SK-N-SH treated with all-trans-retinoic acid at 6 μM for 48 hours (cell line): ENCODE results near the gene C12orf76.
"Not testable (repeated sequence)": the region's sequence is repeated elsewhere in the genome, so short reads cannot be mapped to it uniquely, and the experiment has no call there.

ENCODE experiments used
- ATAC-seq: fragments of 200-7000 bp; cut with Tn5 transposase; 3 replicates; pipeline ENCODE4 v1.9.1; 2020; ENCODE audit warnings: mild to moderate bottlenecking, moderate library complexity
- ARNTL ChIP-seq: fragments of 450-650 bp; formaldehyde crosslinking; IDR thresholded peaks from 2 replicates; pipeline ENCODE4 v1.5.0; 2020; ENCODE audit warnings: low read depth, mild to moderate bottlenecking, moderate library complexity, borderline replicate concordance
- BACH2 ChIP-seq: fragments of 250-450 bp; sonication (Bioruptor Pico); IDR thresholded peaks from 2 replicates; pipeline ENCODE4 v1.9.0; 2021; ENCODE audit warnings: mild to moderate bottlenecking, borderline replicate concordance
- CREB5 ChIP-seq: fragments of 250-450 bp; sonication (Bioruptor Pico); IDR thresholded peaks from 2 replicates; pipeline ENCODE4 v1.5.1; 2020; ENCODE audit warnings: low read depth, mild to moderate bottlenecking, moderate library complexity
- CSDC2 ChIP-seq: fragments of 250-450 bp; sonication (Bioruptor Pico); IDR thresholded peaks from 2 replicates; pipeline ENCODE4 v1.5.0; 2020; ENCODE audit warnings: mild to moderate bottlenecking, moderate library complexity
- GLIS3 ChIP-seq: fragments of 250-450 bp; sonication (Bioruptor Pico); IDR thresholded peaks from 2 replicates; pipeline ENCODE4 v1.5.0; 2020; ENCODE audit warnings: mild to moderate bottlenecking, moderate library complexity
- ISL1 ChIP-seq: fragments of 250-450 bp; sonication (Bioruptor Pico); IDR thresholded peaks from 2 replicates; pipeline ENCODE4 v2.1.2; 2022; ENCODE audit warnings: mild to moderate bottlenecking, moderate library complexity
- OSR1 ChIP-seq: fragments of 250-450 bp; sonication (Bioruptor Pico); IDR thresholded peaks from 2 replicates; pipeline ENCODE4 v1.8.0; 2022; ENCODE audit warnings: moderate library complexity, mild to moderate bottlenecking, inconsistent platforms
- PATZ1 ChIP-seq: fragments of 250-450 bp; sonication (Bioruptor Pico); IDR thresholded peaks from 2 replicates; pipeline ENCODE4 v1.8.0; 2020; ENCODE audit warnings: mild to moderate bottlenecking, moderate library complexity, borderline replicate concordance
- PPARA ChIP-seq: fragments of 250-450 bp; sonication (Bioruptor Pico); IDR thresholded peaks from 2 replicates; pipeline ENCODE4 v1.5.0; 2020; ENCODE audit warnings: mild to moderate bottlenecking, borderline replicate concordance
- SNAI2 ChIP-seq: fragments of 250-450 bp; sonication (Bioruptor Pico); IDR thresholded peaks from 2 replicates; pipeline ENCODE4 v1.5.0; 2020; ENCODE audit warnings: mild to moderate bottlenecking, moderate library complexity
- TCF4 ChIP-seq: fragments of 250-450 bp; sonication (Bioruptor Pico); IDR thresholded peaks from 2 replicates; pipeline ENCODE4 v1.8.0; 2021; ENCODE audit warnings: mild to moderate bottlenecking, moderate library complexity, borderline replicate concordance
- TOX ChIP-seq: fragments of 250-450 bp; sonication (Bioruptor Pico); IDR thresholded peaks from 2 replicates; pipeline ENCODE4 v1.8.0; 2021; ENCODE audit warnings: mild to moderate bottlenecking, moderate library complexity, borderline replicate concordance
- ZC3H10 ChIP-seq: fragments of 250-450 bp; sonication (Bioruptor Pico); IDR thresholded peaks from 2 replicates; pipeline ENCODE4 v1.5.1; 2021; ENCODE audit warnings: mild to moderate bottlenecking, moderate library complexity
- ZFP3 ChIP-seq: fragments of 250-450 bp; sonication (Bioruptor Pico); IDR thresholded peaks from 2 replicates; pipeline ENCODE4 v1.5.0; 2020; ENCODE audit warnings: mild to moderate bottlenecking, moderate library complexity
- ZFP30 ChIP-seq: fragments of 450-650 bp; formaldehyde crosslinking; IDR thresholded peaks from 2 replicates; pipeline ENCODE4 v1.5.0; 2022; ENCODE audit warnings: mild to moderate bottlenecking, moderate library complexity
- ZNF70 ChIP-seq: fragments of 450-650 bp; formaldehyde crosslinking; IDR thresholded peaks from 2 replicates; pipeline ENCODE4 v1.5.0; 2020; ENCODE audit warnings: mild to moderate bottlenecking, moderate library complexity
- TF ChIP-seq, protein P1 (sequence below): fragments of 250-450 bp; sonication (Bioruptor Pico); IDR thresholded peaks from 2 replicates; pipeline ENCODE4 v1.5.0; 2020; ENCODE audit warnings: mild to moderate bottlenecking, moderate library complexity
- TF ChIP-seq, protein P2 (sequence below): fragments of 250-450 bp; sonication (Bioruptor Pico); IDR thresholded peaks from 2 replicates; pipeline ENCODE4 v1.5.1; 2021; ENCODE audit warnings: mild to moderate bottlenecking, moderate library complexity

Gene C12orf76

DNA sequence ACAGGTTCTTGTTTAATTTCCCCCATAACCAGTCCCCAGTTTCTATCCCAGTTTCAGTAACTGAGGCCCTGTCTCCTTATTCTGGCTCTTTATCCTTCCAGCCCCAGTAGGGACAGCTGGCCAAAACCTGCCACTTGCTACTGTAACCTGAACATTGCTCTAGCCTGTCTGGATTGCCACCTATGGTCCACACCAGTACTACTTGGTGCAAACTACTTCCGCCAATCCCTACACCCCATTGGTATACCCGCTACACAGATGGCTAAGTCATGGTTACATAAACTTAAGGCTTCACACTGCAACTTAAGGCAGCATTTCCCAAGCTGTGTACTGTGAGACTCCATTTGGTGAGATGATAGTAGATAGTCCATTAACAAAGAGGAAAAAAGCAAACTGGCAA is 20.3 kb upstream of the C12orf76 start:
- TF ChIP-seq PPARA (no peak), SNAI2 (CRISPR knock-in tag) (no peak), TOX (CRISPR knock-in tag) (no peak), ARNTL (CRISPR knock-in tag) (no peak), ISL1 (CRISPR knock-in tag) (no peak), CREB5 (CRISPR knock-in tag) (no peak), ZC3H10 (no peak), OSR1 (CRISPR knock-in tag) (no peak)
- ATAC-seq: no peak

DNA sequence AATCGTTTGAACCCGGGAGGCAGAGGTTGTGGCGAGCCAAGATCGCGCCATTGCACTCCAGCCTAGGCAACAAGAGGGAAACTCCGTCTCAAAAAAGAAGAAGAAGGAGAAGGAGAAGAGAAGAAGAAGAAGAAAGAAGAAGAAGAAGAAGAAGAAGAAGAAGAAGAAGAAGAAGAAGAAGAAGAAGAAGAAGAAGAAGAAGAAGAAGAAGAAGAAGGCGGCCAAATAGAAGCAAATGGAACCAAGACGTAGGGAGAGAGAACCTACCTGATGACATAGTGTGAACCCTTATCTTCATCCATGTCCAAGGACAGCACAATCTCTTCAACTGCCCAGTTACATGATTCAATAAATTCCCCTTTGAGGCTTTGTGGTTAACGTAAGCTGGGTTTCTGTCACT is 19.8 kb upstream of the C12orf76 start:
- not testable (repeated sequence) for ATAC-seq

DNA sequence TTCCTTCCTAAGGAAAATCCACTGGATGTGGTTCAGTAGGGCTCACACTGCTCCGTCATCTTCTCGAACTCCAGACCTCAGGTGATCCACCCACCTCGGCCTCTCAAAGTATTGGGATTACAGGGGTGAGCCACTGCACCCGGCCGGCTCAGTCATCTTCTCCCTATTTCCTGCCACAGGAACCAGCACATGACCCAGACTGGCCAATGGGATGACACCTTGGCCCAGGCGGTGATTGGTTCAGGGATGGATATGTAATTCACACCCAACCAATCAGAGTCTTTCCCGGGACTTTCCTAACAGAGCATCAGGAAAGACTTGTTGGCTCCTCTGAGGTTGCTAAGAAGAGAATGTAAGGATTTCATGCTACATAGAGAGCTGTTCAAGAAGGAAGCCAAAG is 19.2 kb upstream of the C12orf76 start:
- no peak for ATAC-seq
- TF ChIP-seq, protein P1, sequence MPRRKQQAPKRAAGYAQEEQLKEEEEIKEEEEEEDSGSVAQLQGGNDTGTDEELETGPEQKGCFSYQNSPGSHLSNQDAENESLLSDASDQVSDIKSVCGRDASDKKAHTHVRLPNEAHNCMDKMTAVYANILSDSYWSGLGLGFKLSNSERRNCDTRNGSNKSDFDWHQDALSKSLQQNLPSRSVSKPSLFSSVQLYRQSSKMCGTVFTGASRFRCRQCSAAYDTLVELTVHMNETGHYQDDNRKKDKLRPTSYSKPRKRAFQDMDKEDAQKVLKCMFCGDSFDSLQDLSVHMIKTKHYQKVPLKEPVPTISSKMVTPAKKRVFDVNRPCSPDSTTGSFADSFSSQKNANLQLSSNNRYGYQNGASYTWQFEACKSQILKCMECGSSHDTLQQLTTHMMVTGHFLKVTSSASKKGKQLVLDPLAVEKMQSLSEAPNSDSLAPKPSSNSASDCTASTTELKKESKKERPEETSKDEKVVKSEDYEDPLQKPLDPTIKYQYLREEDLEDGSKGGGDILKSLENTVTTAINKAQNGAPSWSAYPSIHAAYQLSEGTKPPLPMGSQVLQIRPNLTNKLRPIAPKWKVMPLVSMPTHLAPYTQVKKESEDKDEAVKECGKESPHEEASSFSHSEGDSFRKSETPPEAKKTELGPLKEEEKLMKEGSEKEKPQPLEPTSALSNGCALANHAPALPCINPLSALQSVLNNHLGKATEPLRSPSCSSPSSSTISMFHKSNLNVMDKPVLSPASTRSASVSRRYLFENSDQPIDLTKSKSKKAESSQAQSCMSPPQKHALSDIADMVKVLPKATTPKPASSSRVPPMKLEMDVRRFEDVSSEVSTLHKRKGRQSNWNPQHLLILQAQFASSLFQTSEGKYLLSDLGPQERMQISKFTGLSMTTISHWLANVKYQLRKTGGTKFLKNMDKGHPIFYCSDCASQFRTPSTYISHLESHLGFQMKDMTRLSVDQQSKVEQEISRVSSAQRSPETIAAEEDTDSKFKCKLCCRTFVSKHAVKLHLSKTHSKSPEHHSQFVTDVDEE (CRISPR knock-in tag): no peak
- TF ChIP-seq GLIS3 (CRISPR knock-in tag) (no peak), ZC3H10 (no peak), ZFP3 (CRISPR knock-in tag) (no peak), BACH2 (CRISPR knock-in tag) (no peak), TOX (CRISPR knock-in tag) (no peak), CREB5 (CRISPR knock-in tag) (no peak), PATZ1 (CRISPR knock-in tag) (no peak), TCF4 (CRISPR knock-in tag) (no peak), SNAI2 (CRISPR knock-in tag) (no peak), ZNF70 (CRISPR knock-in tag) (no peak), ARNTL (CRISPR knock-in tag) (no peak), ZFP30 (CRISPR knock-in tag) (no peak)
- TF ChIP-seq, protein P2, sequence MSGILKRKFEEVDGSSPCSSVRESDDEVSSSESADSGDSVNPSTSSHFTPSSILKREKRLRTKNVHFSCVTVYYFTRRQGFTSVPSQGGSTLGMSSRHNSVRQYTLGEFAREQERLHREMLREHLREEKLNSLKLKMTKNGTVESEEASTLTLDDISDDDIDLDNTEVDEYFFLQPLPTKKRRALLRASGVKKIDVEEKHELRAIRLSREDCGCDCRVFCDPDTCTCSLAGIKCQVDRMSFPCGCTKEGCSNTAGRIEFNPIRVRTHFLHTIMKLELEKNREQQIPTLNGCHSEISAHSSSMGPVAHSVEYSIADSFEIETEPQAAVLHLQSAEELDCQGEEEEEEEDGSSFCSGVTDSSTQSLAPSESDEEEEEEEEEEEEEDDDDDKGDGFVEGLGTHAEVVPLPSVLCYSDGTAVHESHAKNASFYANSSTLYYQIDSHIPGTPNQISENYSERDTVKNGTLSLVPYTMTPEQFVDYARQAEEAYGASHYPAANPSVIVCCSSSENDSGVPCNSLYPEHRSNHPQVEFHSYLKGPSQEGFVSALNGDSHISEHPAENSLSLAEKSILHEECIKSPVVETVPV (CRISPR knock-in tag): no peak

GRCh38 chr12:110065540-110065939 is 17.2 kb upstream of the C12orf76 start:
- ATAC-seq: no peak
- TF ChIP-seq BACH2 (CRISPR knock-in tag): no peak
- TF ChIP-seq, protein P1 (CRISPR knock-in tag): no peak
- TF ChIP-seq CSDC2 (CRISPR knock-in tag): no peak
- TF ChIP-seq TOX (CRISPR knock-in tag): no peak
- TF ChIP-seq, all 23 proteins: peak for 0
